ENCODE measurements around the gene BAX.

The BAX gene

DNA sequence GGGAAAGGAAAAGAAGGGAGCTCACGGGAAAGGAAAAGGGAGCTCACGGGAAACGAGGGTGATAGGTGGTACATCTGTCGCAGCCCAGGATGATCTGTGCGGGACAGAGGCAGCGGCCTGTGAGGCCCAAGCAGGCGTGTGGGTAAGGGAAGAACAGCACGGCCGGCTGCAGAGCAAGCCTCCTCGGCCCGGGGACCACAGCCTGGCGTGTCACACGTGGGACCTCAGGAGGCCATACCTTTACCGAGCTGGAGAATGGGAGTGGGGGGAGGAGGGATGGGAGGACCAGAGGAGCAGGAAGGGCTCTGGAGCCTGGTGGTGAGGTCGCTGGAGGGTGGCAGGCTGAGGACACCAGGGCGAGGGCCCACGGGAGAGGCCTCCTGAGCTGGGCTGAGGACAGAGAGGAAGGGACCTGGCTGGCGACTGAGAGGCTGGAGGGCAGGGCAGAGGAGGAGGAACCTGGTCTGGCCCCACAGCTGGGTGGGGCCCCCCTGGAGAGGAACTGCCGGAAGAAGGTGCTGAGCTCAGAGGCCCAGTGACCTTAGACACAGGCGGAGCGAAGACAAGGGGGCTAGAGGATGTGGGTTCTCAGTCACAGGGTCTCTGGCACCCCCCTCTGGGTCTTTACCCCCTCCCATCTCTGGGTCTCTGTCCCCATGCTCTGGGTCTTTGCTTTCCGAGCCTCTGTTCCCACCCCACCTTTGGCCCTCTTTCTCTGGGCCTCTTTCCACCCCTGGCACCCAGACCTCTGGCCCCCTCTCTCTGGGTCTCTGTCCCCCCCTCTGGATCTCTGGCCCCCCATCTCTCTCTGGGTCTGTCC, 7.6 kb downstream of the BAX start:
- no peak for DNase-seq (ENCODE audit: low read depth in 2 of 2)

DNA sequence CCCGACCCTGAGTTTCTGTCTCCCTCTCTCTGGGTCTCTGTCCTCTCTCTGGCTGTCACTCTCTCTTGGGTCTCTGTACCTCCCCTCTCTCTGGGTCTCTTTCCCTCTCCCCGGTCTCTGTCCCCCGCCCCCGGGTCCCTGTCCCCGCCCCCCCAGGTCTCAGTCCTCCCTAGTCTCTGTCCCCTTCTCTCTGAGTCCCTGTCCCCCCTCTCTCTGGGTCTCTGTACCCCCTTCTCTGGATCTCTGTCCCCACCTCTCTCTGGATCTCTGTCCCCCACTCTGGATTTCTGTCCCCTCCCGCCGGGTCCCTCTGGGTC, 8.1 kb downstream of the BAX start:
- DNase-seq (ENCODE audit: low read depth in 2 of 2) = no peak

DNA sequence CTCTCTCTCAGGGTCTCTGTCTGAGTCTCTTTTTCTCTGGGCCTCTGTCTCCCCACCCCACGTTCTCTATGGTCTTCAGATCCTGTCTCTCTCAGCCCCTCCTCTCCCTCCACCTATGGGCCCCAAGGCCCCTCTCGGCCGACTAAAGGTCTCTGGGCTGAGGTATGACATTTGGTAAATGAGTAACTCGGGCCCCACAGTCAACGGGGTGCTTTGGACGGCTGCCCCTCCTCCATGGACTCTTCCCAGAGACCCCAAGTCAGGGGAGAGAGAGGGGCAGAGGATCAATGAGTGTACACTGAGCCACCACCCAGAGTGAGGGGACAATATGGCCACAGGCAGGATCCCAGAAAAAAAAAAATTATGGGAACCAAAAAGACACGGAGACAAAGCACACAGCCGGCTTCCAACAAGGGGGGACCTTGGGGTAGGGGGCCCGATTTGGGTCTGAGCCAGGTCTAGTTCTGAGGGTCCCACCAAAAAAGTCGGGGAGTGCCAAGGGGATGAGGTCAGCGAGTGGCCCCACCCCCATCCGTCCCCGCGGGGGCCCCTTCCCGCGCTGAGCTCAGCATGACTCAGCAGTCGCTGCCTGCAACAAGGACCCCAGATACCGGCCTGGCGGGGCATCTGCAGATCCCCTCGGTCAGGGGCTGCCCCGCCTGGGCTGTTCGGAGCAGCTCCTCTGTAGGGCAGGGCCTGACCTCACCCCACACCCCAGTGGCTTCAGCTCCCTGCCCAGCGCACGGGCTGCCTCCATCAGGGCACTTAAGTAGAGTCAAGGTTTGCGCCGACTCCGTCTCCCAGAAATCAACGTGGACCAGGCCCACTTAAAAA, 8.9 kb downstream of the BAX start:
- peak; percentile 51 to 59 for DNase-seq (ENCODE audit: low read depth in 2 of 2)

DNA sequence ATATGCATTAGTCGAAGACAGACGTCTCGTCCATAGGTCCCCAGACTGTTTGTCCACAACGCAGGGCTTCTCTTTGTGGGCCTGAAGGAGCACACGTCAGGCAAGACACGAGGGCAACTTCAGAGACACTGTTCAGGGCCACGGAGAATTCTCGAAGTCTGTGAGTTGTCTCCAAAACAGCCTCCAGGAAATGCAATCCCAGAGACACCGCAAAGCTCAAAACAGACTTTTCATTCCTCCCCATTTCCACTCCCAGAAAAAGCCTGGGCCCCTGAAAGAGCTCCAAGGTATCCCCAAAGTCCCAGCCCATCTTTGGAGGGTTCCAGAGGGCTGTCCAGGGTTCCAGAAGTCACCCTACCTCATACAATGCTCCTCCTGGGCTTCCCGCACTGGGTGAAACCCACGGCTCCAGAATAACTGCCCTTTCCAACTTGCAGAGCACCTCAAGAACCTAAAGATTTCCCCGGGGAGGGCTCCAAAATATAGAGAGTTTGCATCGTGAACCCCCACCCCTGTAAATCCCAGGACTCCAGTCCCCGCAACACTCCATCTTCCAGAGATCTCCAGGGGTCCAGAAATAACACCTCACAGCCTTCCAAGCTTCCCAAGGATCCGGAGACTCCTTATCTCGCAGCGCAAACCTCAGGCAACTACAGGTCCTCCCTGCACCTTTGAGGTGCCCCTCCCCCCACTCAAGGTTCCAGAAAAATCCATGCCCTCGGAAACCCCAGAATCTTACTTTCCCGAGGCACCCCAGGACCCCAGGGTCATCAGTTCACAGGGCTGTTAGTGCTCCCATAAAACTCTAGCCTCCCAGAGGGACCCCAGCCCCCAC, 9.7 kb downstream of the BAX start:
- DNase-seq (ENCODE audit: low read depth in 2 of 2) = no peak

DNA sequence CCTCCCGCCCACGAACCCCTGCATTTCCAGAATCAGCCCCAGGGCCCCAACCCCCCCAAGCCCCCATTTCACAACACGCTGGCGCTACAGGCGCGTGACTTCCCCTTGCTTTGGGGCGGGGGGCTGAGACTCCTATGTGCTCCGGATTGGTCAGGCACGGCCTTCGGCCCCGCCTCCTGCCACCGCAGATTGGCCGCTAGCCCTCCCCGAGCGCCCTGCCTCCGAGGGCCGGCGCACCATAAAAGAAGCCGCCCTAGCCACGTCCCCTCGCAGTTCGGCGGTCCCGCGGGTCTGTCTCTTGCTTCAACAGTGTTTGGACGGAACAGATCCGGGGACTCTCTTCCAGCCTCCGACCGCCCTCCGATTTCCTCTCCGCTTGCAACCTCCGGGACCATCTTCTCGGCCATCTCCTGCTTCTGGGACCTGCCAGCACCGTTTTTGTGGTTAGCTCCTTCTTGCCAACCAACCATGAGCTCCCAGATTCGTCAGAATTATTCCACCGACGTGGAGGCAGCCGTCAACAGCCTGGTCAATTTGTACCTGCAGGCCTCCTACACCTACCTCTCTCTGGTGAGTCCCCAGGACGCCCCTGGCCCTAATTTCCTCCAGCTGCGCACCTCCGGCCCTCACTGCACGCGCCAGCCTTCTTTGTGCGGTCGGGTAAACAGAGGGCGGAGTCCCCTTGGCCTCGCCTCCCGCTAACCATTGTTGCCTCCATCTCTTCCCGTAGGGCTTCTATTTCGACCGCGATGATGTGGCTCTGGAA, 10.5 kb downstream of the BAX start, which contains the start of gene FTL:
TSS of gene FTL (plus strand) at position 270 of the 766 bp plus-strand sequence. CDS start at position 469, 199 bp downstream.
- peak; percentile 84 to 91 for DNase-seq (ENCODE audit: low read depth in 2 of 2)

DNA sequence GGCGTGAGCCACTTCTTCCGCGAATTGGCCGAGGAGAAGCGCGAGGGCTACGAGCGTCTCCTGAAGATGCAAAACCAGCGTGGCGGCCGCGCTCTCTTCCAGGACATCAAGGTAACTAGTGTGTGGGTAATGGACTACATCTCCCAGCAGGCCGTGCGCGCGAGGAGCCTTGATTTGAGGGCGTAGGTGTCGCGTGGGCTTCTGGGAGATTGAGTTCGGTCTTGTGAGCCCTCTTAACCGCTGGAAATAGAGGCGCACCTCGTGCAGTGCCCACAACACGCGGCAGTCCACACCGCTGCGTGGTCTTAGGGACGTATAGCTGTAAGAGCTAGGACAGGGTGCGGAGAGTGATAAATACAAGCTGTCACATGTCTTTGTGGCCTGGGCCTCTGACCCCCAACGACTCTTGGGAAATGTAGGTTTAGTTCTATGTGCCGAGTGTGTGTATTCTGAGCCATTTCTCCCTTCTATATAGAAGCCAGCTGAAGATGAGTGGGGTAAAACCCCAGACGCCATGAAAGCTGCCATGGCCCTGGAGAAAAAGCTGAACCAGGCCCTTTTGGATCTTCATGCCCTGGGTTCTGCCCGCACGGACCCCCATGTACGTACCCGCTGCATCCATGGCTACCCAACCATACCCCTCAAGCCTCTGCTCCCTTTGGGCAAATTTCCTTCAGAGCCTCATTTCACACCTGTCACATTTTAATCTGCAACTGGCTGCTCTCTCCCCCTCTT, 11.3 kb downstream of the BAX start:
- peak; percentile 83 to 90 for DNase-seq (ENCODE audit: low read depth in 2 of 2)

DNA sequence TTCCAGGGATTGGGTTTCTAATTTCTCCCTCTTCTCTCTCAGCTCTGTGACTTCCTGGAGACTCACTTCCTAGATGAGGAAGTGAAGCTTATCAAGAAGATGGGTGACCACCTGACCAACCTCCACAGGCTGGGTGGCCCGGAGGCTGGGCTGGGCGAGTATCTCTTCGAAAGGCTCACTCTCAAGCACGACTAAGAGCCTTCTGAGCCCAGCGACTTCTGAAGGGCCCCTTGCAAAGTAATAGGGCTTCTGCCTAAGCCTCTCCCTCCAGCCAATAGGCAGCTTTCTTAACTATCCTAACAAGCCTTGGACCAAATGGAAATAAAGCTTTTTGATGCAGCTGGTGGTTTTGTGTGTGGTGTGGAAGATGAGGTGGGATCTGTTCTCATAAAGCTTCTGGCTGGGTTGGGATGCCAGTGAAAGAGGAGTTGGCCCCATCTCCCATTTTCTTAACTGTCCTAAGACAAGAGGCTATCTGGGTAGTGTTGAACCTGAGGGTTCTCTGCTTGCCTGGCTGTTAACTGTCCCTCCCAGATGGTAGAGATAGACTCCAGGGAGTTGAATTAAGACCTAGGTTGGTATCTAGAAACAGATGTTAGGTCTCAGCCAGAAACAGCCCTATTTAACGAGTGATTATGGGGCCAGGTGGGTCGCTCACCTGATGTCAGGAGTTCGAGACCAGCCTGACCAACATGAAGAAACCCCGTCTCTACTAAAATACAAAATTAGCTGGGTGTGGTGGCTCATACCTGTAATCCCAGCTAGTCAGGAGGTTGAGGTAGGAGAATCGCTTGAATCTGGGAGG, 12.1 kb downstream of the BAX start:
- DNase-seq (ENCODE audit: low read depth in 2 of 2) = no peak

DNA sequence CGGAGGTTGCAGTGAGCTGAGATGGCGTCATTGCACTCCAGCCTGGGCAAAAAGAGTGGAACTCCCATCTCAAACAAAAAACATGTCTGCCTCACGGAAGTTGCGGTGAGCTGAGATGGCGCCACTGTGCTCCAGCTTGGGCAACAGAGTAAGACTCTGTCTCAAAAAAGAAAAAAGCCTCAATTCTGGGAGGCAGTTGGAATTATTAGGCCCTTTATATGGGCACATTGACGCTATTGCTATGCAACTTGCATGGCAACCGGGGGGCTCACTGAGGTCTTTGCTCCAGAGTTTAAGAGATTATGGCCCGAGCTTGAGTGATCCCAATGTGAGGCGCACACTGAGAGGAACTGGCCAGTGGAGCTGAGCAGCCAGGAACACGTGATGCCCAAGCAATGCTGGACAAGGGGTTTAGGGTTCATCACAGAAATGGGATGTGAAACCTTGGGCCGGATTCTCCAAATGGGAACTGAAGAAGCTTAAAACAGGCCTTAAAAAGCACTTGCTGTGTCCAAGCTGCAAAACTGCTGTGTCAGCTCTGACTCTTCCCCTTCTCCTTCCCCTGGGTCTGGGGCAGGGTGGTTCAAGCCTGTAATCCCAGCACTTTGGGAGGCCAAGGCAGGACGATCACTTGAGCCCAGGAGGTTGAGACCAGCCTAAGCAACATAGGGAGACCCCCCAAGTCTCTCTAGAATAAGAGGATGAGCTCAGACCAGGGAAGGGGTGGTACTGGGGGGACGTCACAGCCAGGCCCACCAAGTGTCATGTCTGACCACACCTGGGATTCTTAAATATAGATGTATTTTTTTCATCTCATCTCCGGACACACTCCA, 12.9 kb downstream of the BAX start:
- no peak for DNase-seq (ENCODE audit: low read depth in 2 of 2)

DNA sequence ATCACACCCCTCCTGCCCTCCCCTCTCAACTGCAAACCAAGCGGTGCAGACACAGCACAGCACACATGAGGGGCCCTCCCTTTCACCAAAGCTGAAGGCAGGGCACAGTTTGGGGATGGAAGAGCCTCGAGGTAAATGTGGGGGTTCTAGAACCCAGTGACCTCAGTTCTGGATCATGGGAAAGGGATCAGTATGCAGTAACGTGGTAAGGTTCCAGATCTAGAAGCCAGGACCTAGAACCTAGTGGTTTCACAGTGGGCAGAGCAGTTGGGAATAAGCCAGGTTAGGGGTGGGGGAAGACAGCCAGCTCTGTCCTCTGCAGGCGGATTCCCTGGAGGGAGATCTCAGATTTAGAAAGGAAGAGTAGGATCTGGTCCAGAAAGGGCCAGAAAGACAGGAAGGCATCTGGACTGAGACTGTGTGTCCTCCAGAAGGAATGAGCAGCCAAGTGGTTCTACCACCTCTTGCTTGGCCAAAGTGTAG, 13.5 kb downstream of the BAX start:
- no peak for DNase-seq (ENCODE audit: low read depth in 2 of 2)

DNA sequence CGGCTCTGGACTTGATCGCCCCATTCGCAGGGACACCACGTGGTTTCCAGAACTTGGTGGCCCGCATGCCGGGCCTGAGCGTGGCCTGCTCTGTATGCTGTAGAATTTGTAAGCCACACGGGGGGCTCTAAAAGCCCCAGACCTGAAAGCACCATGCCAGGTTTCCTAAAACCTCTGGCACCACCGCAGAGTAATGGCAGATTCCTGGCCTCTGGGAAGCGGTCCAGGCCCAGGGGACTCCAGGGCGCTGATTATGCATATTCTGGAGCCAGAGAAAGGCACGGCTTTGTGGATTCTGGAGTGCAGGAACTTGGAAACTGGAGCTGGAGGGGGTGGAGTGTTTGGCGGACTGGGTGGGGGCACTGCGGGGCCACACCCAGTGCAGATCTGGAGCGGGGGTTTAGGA, 14.1 kb downstream of the BAX start:
- no peak for DNase-seq (ENCODE audit: low read depth in 2 of 2)

DNA sequence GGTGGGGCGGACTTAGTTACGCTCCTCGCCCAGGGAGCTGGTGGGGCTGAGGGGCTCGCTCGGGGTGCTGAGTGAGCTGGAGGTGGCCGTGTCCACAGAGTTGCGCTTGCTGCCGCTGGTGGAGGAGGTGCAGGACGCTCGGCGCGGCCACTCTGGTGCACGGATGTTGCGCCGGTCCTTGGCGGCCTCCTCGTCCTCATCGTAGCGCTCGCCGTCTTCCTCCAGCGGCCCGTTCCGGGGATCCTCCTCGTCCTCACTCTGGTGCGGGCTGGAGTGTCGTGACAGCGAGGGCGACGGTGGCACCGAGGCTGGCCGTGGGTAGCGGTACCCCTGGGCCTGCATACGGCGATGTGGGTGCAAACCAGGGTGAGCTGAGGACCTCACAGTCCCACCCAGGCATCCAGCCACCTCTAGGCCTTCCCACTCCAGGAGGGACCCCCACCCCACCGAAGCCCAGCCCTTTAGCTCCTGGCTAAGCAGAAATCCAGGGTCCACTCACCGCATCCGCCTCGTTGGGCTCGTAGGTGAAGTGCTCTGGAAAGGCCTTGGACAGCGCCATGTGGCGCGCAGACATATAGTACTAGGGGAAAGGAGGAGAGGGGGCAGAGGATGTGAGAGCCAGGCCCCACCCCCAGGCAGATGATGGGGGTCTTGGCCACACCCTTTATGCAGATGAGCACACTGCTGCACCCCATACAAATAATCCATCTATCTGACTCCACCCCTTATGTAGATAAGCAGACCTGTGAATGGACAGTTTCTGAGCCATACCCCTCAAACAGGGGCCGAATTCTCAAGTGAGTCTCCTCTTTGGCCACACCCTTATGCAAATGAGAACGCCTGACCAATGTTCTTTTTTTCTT, 14.8 kb downstream of the BAX start:
- DNase-seq (ENCODE audit: low read depth in 2 of 2) = no peak

DNA sequence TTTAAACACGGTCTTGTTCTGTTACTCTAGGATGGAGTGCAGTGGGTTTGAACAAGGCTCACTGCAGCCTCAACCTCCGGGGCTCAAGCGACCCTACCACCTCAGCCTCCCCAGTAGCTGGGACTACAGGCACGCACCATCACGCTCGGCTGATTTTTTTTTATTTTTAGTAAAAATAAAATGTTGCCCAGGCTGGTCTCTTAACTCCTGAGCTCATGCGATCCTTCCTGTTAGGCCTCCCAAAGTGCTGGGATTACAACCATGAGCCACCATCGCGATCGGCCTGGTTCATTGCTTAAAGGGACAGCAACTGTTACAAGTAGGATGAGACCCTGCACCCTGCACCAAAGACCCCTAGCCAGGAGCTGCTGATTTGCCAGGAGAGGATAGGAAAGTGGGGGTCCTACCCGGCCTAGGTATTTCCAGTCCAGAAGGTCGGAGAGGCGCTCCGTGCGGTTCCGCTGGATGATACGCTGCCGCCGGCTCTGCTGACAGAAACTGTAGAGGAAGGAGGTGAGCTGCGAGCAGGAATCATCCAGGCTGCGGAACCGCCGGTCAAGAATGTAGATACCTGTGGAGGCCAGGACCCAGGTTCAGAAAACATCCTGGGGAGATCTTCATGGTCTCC, 15.6 kb downstream of the BAX start:
- no peak for DNase-seq (ENCODE audit: low read depth in 2 of 2)

DNA sequence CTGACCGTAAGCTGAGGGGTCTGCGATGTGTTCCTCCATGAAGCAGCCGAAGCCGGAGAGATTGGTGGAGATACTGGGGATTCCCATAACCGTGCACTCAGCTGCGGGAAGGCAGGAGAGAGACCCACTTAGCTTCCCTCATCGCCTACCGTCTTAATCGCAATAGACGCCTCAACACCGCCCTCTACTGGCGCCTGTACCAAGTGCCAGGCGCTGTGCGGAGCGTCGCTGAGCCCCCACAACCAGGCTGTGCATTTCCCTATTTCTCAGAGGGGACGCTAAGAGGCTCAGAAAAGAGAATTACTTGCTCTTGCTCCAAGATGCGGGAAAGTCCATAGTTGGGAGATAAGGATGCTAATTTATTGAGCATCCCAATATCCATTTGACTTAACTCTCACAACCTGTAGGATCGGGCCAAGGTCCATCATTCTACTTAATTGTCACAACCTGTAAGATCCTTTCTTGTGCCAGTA, 16.3 kb downstream of the BAX start:
- peak; percentile 60 to 87 for DNase-seq (ENCODE audit: low read depth in 2 of 2)

DNA sequence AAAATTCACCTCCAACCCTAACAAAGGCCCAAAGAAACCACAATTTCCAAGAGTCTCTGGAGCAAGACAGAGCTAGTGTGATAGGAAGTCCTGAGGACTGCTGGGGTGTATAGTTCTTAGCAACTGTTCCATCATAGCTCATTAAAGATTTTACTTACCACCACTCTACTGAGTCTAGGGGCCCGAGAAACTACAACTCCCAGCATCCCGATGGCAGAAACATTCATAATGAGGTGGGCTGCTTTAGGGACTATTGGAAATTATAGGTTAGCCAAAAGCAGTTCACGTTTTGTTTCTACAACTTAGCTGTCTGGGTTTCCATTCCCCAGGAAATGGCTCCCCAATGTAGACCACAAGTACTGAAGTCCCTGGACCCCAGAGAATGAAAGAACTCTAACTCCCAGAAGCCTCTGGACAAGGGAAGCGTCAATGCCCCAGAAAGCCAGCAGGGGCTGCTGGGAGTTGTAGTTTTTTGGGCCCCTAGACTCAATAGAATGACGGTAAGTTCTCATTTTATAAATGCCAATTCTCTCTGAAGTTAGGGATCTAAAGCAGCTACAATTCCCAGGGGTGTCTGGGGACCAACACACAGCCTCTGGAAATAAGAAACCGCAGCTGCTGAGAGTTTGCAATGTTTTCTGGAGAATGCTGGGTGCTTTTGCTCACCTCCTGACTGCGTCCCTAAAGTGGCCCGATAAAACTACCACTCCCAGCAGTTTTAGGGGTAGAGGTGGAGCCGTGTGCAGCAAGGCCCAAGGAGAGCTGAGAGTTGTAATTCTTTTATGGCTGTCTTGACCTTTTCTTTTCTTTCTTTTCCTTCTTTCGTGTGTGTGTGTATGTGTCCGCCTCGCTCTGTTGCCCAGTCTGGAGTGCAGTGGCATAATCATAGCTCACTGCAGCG, 21.5 kb downstream of the BAX start:
- no peak for DNase-seq (ENCODE audit: low read depth in 2 of 2)

DNA sequence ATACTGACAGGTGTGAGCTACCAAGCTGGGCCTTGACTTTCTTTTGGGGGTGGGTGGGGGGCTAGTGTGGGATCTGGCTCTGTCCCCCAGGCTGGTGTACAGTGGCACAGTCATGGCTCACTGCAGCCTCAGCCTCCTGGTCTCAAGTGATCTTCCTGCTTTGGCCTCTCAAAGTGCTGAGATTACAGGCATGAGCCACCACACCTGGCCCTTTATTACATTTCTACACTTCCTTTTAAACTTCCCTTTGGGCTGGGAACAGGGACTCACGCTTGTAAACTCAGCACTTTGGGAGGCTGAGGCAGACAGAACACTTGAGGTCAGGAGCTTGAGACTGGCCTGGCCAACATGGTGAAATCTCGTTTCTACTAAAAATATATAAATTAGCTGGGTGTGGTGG, 22.4 kb downstream of the BAX start:
- DNase-seq (ENCODE audit: low read depth in 2 of 2) = no peak

DNA sequence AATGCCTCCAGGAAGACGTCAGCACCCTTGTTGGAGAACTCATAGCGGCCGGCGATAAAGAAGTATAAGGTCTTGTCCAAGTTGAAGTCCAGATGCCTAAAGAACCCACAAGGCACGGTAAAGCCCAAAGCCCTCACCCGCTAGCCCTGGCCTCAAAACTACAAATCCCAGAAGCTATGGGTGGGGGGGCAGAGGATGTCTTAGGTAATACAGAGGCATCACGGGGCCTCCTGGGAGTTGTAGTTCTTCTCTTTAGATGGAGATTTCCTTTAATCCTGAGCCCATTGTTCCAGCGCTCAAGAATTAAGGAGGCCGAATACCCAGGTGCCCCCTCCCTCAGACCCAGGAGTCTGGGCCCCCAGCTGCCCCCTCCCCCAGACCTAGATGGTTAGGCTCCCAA, 27.6 kb downstream of the BAX start:
- no peak for DNase-seq (ENCODE audit: low read depth in 2 of 2)
